Vagina (tissue), 2 donors: ENCODE measurements around the gene PAX1.

Source experiments
- CTCF ChIP-seq, 3 experiments: fragments of 450-650 bp in 2 of 3; fragments of 200-600 bp in 1 of 3; sonication (generic) in 1 of 3; IDR thresholded peaks; one replicate each; pipeline ENCODE4 v1.5.1; 2017 to 2019; ENCODE audit warnings: antibody characterized with exemption in 3 of 3, mild to moderate bottlenecking in 2 of 3, moderate library complexity in 2 of 3
- POLR2A ChIP-seq, 2 donors: fragments of 450-650 bp; IDR thresholded peaks; one replicate each; pipeline ENCODE4 v1.6.1; 2017; ENCODE audit warnings: antibody characterized with exemption in 2 of 2, mild to moderate bottlenecking in 2 of 2, moderate library complexity in 2 of 2
- POLR2AphosphoS5 ChIP-seq, 2 donors: sonication (generic); formaldehyde crosslinking; IDR thresholded peaks; one replicate each; pipeline ENCODE4 v1.9.0; 2017; ENCODE audit warnings: antibody characterized with exemption in 2 of 2, mild to moderate bottlenecking in 2 of 2, low read depth in 1 of 2; ENCODE audit not compliant: insufficient read depth in 1 of 2

- TF ChIP-seq CTCF (IDR thresholded peaks at IDR 0.05) (no peak), POLR2A (IDR thresholded peaks at IDR 0.05) (no peak), POLR2AphosphoS5 (IDR thresholded peaks at IDR 0.05; ENCODE audit: insufficient read depth in 1 of 2, low read depth in 1 of 2) (no peak)
Measured at GRCh38 chr20:21714297-21715192, 9.1 kb downstream of the PAX1 start.
